GM11168 (cell line): ENCODE results near the gene LDHD.

Source experiments
- in situ Hi-C: fragments of 300-500 bp; cut with MboI; formaldehyde crosslinking; loops from one replicate; pipeline ENCODE4 v1.12.0; 2022; ENCODE audit warnings: low sequenced_read_pairs; ENCODE audit not compliant: unreplicated experiment

Gene LDHD

DNA sequence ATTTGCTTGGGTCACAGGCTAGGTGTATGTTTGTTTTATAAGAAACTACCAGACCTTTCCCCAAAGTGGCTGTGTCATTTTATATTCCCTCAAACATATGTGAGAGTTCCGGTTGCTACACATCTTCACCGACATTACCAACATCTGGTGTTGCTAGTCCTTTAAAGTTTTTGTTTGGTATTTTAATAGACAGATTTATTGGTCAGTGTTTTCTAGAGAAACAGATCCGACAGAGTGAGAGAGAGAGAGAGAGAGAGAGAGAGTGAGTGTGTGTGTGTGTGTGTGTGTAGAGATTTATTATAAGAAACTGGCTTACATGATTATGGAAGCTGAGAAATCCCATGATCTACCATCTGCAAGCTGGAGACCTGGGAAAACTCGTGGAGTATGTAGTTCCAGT is 31.0 kb downstream of the LDHD start:
- in situ Hi-C loops, result no loop called here

DNA sequence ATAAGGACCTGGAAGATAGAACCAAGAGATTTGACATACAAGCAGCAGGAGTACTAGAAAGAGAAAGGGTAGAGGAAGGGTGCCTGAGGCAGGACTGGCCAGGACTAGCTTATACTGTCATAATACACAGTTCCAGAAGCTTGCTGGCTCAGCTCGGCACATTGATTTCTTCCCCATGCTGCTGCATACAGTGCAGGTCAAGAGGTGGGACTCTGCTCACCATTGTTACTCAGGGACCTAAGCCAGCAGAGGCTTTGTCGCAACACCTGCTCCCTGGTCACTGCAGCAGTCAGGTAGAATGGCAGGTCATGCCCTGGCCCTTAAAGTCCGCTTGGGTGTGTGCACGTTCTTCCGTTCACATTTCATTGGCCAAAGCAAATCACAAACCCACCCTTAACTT is 32.8 kb downstream of the LDHD start:
- in situ Hi-C loops, result no loop called here

DNA sequence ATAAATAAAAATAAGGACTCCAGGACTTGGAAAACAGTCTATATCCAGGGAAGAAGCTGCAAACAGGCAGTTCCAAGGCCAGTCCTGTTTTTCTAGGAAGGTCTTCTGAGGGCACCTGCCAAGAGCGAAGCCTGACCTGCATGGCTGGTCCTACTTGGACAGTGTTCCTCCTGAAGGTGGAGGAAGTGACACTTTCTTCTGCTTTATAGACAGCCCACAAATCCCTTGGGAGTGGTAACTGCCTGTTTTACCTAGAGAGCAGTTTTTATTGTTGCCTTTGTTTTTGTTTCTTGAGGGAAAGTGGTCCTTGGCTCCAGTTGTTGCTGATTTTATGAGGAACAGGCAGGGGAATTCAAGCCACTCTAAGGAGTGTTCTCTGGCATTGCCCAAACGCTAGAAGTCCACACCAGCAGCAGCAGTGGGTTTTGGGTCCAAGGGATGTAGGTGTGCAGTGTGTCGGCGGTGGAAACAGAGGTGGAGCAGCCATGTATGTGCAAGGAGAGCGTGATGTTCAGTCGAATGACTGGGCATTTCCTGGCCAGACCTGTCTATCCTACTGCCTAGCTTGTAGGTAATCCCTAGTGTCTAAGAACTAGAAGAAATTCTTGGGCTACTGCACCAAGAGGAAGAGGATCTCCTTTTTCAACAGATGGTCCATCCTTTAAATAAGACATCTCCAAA is 35.3 kb downstream of the LDHD start:
- in situ Hi-C loops, result no loop called here

DNA sequence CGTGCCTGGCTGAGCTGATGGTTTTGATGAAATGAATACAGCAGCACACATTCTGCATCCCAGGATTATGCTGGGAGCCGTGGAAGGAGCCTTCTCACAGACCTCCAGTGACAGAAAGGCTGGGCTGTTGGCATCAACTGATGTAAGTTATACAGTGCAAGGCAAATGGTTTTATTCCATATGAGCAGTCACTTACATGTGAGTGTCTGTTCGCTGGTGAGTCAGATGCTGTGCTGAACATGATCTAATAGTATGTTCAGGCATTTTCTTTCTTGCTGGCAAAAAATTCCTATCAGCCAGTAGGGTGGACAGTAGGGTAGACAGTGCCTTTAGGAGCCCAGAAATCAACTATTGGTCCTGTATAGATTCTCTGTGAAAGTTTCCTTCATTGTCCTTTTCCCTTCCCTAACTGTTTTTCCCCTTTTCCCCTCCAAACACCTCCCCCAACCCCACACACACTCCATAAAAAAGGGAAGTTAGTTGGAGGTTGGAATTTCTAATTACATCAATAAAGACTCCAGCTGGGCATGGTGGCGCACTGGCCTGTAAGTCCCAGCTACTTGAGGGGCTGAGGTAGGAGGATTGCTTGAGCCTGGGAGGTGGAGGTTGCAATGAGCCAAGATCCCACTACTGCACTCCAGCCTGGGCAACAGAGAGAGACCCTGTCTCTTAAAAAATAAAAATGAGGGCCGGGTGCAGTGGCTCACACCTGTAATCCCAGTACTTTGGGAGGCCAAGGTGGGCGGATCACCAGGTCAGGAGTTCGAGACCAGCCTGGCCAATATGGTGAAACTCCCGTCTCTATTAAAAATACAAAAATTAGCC is 36.2 kb downstream of the LDHD start:
- in situ Hi-C loops, result no loop called here

DNA sequence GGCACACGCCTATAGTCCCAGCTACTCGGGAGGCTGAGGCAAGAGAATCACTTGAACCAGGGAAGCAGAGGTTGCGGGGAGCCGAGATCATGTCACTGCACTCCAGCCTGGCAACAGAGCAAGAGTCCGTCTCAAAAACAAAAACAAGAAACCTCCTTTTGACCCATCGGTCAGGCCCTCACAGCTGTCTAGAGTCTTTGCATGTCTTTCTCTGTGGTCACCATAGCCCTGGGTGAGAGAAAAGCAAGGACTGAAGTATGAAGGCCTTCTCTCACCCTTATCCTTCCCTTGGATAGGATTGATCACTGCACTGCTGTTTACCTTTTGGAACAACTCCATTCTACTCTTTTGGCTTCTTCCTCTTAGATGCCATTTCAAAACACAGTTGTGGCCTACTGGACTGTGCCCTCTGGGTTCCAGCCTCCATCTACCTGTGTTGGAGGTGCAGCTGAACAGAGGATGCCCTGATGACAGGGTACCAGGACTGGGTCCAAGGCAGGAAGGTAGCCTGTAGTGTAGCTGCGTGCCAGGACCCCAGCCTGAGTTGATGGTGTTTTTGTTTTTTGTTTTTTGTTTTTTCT is 37.1 kb downstream of the LDHD start:
- in situ Hi-C loops, result no loop called here

DNA sequence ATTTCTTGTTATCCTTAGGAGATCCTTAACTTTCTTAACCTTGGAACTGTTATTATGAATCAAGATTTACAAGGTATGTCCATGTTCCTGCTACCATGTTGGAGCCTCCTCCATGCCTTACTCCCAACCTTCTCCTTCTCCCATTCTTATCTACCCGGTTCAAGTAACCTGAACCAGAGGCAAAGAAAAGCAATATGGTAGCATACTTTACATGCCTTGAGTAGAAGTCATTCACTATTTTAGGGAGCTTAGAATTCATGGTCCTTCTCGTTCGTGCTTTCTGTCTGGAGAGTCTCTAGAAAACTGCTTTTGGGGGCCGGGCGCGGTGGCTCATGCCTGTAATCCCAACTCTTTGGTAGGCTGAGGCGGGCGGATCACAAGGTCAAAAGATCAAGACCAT is 37.7 kb downstream of the LDHD start:
- in situ Hi-C loops, result no loop called here

DNA sequence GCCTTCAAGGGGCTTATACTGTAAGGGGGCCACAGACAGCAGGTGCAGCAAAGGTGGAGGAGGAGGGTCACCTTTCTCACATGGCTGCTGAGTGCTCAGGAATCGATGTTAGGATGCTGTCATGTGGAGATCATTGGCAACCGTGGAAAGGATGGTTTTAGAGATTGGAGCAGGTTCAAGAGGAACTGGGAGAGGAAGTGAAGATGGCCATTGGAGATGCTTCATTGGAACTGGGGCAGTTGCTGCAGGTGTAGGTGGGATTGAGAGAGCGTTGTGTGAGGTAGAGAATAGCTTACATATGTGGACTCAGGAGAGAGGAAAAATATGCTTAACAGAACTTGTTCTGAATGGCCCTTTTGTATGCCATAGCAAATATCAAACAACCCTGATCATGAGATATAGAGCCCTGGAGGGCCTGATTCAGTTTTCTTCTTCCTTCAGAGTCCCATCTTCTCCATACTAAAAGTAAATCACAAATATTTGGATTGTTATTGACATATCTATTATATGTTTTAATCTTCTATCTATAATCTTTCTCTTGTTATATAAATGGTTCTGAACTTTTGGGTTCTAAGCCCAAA is 40.8 kb downstream of the LDHD start:
- in situ Hi-C loops, result no loop called here

DNA sequence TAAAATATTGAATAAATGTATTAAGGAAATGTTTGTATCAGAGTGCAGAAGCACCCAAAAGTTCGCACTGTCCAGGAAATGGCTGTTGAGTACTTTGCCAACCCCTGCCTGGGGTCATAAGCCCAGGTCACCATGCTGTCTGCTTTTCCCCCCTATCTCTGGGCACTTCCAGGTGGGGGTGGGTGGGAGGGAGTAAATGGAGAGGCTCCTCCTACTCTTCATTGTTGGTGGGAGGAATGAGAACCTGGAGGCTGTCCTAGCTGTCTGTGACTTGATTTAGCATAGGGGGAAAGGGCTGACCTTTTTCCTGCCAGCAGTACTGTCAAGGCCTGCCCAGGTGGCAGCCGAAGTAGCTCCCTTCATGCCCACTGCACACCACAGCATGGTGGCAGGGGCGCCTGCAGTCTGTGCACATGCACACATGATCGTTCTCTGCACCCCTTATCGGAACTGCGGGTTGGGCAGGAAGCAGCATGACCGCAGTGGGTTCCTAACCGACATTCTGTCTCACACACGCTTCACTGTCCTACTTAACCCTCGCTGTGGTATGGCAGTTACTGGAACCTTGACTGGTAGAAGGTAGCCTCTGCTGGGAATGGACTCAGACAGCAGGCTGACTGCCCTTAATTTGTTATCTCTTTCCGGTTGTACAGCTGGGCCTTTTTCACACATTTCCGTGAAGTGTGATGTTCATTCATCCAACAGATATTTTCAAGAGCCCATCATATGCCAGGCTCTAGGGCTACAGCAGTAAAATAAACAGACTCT is 41.5 kb downstream of the LDHD start:
- in situ Hi-C loops, result no loop called here

DNA sequence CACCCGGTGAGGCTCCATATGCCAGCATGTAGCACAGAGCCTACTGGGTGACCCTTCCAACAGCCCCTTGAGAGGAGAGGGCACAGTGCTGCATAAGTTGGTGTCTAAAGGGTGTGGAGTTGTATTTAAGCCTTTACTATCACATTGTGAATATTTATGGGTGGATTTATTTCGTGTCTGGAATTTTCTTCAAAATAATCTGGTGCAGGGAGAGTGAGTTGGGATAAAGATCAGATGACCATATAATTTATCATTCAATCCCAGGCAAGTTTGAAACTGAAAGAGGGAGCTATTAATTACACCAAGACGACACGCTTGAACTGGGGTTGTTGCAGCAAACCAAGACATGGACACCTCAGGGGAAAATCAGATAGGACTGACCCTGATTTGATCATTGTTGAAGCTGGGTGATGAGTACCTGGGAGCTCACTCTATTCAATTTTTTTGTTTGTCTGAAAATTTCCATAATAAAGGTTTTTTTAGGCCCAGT is 42.2 kb downstream of the LDHD start:
- in situ Hi-C loops, result no loop called here

DNA sequence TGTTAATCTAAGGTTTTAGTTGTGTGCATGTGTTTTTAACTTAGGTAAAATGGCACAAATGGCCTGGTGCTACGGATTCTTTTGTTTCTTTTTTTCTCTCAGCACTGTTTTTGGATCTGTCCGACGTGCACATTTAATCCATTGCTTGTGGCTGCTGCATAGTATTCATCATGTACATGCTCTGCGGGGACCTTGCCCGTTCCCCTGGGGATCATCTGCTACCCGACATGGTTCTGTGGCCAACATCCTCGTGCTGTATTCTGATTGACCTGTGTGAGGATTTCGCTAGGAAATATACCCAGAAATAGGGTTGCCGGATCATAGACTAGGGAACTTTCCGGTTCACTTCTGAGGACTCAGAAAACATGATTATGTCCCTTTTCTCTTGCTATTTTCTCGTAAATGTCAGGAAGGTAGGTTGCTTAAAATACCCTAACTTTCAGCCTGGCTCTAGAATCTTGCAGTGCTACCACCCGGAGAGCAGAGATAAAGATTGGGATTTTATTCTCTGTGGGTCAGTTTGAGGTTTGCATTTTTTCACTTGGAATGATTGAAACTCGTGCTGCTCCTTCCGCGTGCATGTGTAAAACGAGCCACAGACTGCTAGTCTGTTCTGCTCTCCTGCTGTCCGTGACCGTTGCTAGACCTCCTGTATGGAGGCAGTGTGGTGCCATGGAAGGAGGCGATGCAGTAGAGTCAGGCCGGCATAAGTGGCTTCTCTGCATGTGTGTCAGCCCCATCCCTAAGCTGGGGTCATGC is 42.9 kb downstream of the LDHD start:
- in situ Hi-C loops, result no loop called here

DNA sequence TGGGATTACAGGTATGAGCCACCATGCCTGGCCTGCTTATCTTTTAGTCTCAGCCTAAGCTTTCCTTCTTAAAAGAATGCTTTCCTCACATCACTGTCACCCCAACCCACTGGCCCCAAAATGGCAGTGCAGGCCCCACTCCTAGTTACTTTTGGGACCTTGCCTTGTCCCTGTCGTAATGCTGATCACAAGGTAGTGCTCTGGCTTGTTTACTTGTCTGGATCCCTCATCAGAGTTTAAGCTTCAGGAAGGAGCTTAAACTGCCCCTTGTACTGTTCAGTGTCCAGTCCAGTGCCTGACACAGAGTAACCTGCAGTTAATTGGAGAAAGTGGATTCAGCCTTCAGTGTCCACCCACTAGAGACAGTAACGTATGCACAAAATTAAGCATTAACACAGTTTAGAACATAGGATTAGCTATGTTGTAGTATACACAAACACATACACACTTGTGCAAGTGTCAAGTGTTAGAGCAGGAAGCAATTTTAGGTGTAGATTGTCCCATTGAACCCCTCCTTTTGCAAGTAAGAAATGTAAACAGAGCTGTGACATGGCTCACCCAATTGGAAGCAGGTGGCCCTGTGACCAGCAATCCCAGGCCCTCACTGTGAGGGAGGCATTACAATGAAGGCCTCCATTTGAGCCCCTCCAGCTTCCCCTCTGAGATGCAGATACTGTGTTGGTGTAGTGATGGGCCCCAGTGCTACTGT is 44.2 kb downstream of the LDHD start:
- in situ Hi-C loops, result no loop called here

DNA sequence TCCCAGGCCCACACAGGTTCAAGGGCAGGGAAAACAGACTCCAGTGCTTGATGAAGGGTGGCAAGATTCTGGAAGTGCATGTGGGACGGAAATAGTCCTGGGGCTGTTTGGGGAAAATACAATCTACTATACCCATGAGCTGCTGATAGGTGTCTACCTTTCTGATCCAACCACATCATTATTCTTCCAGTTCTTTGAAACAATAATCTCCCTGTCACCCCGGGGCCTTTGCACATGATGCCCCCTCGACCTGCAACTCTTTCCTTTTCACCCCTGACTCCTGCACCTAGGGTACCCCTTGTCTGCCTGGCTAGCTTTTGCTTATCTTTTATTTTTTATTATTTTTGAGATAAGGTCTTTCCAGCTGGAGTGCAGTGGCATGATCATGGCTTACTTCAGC is 45.0 kb downstream of the LDHD start:
- in situ Hi-C loops, result no loop called here

DNA sequence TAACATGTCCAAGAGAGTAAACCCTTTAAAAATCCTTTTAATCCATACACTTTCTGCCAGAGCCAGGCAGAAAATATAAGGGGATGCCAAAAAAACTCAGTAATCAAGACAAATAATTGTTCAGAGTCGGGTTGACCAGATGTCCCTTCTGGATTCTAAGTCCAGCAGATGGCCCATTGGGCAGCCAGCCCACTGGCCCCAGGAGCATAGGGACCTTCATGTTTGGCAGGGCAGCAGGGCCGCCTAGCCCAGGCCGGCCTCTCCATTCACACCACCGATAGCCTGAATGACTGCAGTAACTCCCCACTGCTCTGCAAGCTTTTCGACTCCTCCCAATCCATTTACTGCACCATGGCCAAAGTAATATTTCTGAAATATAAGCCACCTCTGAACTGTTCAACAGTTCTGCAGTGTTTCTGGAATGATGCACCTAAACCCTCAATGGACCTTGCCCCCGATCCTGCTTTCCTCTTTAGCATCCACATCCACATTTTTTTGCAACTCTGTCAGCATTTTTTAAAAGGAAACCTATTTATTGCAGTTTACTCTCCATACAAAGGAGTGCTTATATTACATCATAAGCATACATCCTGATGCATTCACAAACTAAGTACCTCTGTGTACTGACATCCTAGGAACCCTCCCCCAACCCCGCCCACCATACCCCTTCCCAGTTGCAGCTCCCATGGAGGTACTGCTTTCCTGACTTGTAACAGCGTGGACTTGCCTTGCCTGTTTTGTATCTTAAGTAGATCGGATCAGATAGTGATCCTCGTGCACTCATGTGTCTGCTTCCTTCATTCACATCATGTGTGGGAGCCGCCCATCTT is 46.4 kb downstream of the LDHD start:
- in situ Hi-C loops, result no loop called here

DNA sequence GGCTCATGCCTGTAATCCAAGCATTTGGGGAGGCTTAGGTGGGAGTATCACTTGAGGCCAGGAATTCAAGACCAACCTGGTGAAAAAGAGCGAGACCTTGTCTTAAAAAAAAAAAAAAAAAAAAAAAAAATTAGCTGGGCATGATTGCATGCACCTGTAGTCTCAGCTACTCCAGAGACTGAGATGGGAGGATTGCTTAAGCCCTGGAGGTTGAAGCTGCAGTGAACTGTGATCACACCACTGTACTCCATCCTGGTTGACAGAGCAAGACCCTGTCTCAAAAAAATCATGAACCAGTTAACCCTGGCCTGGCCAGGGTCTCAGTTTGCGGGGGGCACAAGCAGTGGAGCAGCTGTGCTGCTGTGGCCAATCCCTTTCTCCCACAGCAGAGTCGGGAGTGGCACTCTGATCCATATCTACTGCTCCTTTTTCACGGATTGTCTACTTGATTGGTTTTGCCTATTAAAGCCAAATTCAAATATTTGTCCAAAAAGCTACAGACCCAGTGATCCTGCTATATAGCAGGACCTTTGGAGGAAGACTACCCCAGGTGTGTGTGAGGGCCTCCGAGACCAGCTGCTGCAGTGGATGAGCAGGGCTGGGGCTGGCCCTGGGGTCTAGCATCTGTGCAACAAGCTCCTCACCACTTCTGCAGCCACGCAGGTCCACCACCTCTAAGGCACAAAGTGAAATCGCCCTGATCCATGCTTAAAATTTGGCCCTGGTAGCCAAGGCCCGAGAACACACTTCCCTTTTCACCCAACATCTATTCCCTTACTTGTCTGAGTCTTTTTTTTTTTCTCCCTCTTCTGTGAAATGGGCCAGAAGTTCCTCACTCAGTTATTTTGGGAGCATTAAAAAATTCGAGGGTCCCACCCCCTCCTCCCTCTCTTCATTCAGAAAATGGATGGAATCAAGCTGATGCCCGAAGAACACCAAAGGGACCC is 48.2 kb downstream of the LDHD start:
- in situ Hi-C loops, result no loop called here

DNA sequence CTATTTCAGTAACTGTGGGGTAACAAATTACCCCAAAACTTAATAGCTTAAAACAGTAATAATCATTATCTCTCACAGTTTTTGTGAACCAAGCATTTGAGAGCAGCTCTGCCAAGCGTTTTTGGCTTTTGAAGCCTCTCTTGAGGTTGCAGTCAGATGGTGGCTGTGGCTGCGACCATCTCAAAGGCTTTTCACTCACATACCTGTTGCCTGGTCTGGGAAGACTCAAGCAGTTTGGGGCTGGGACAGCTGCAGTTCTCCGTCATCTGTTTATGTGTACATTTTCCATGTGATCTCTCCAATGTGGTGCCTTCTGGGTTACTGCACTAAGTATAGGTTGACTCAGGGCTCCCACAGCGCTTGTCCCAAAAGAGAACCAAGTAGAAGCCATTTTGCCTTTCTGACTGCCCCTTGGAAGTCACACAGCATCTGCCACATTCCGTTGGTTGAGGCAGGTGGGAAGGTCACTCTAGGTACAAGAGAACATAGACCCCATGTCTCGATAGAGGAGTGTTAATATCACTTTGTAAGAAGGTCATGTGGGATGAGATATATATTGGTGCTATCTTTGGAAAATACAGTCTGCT is 49.6 kb downstream of the LDHD start:
- in situ Hi-C loops, result no loop called here

DNA sequence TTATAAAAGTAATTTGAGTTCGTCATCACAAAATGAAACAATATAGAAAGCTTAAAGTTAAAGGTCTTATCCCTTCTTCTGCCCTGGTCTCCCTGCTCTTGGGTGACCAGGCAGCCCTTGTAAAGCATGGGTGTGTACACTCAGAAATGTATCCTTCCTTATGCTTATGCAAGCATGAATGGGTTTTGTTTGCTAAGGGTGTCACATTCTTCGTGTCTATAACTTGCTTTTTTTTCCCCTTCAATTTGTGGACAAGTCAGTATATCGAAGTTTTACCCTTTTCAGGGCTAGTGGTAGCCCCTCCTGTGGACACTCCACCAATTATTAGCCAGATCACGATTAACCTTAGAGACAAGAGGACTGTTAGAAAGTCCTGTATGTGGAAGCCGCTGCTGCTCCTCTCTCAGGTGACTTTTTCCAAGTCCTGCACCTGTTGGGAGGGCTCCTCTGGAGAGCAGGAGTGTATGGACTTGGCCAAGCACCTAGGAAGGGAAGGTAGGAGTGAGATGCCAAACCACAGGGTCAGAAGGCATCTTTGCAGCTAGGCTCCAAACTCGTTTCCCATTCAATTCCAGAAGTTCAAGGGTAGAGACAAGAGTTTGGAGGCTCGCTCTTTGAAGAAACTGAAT is 50.9 kb downstream of the LDHD start:
- in situ Hi-C loops, result no loop called here
